Natural killer cell (primary cell): ENCODE measurements around the gene SGCE. TPM values are rescaled to one million over a fixed set of nuclear protein-coding genes. Genes with fewer than 3 reads are reported as not detected.

ENCODE experiments used
- ATAC-seq, 3 donors: fragments of 150-1000 bp in 2 of 3; fragments of 200-7000 bp in 1 of 3; cut with Tn5 transposase; 1 replicate in 1 of 3; 2 replicates in 2 of 3; pipeline ENCODE4 v1.10.0; 2021; ENCODE audit warnings: mild to moderate bottlenecking in 2 of 3, moderate library complexity in 2 of 3
- DNase-seq, 2 donors: peaks; one replicate each; pipeline versions ENCODE4 v3.0.0 to v3.0.0-alpha.2; 2013 to 2021; ENCODE audit warnings: mixed read lengths in 1 of 2
- H3K27ac ChIP-seq: one replicate; pipeline ENCODE4 v1.5.1; 2013; ENCODE audit warnings: mild to moderate bottlenecking, low read length
- H3K27me3 ChIP-seq: one replicate; pipeline ENCODE4 v1.6.1; 2013; ENCODE audit warnings: low read length; ENCODE audit not compliant: control insufficient read depth, insufficient read depth
- H3K36me3 ChIP-seq: one replicate; pipeline ENCODE4 v1.6.1; 2013; ENCODE audit warnings: low read length; ENCODE audit not compliant: control insufficient read depth, insufficient read depth
- H3K4me1 ChIP-seq: one replicate; pipeline ENCODE4 v1.6.1; 2013; ENCODE audit warnings: low read length; ENCODE audit not compliant: control insufficient read depth, insufficient read depth
- H3K4me3 ChIP-seq: one replicate; pipeline ENCODE4 v1.5.1; 2013; ENCODE audit warnings: low read length
- H3K9me3 ChIP-seq: one replicate; pipeline ENCODE4 v1.6.1; 2013; ENCODE audit warnings: low read length; ENCODE audit not compliant: control insufficient read depth, insufficient read depth
- H3K27ac Mint-ChIP-seq, 2 donors: one replicate each; pipeline ENCODE4 v1.8.0; 2022; ENCODE audit warnings: mild to moderate bottlenecking in 2 of 2, mixed read lengths in 2 of 2, moderate library complexity in 1 of 2
- H3K27me3 Mint-ChIP-seq, 2 donors: one replicate each; pipeline ENCODE4 v1.8.0; 2022; ENCODE audit warnings: low read depth in 2 of 2, mixed read lengths in 2 of 2
- H3K36me3 Mint-ChIP-seq: one replicate; pipeline ENCODE4 v1.8.0; 2022; ENCODE audit warnings: mixed read lengths
- H3K4me1 Mint-ChIP-seq, 2 donors: one replicate each; pipeline ENCODE4 v1.8.0; 2022; ENCODE audit warnings: mixed read lengths in 2 of 2
- H3K4me3 Mint-ChIP-seq: one replicate; pipeline ENCODE4 v1.8.0; 2022; ENCODE audit warnings: mild to moderate bottlenecking, moderate library complexity, mixed read lengths
- H3K9me3 Mint-ChIP-seq, 2 donors: one replicate each; pipeline ENCODE4 v1.8.0; 2022; ENCODE audit warnings: mixed read lengths in 2 of 2
- CTCF ChIP-seq: fragments of 200-600 bp; IDR thresholded peaks from one replicate; pipeline ENCODE4 v1.8.0; 2022; ENCODE audit warnings: antibody characterized with exemption
- WGBS: methylation state at CpG from one replicate; pipeline ENCODE4 v1.1.7; 2013; ENCODE audit warnings: missing lambda C conversion rate; ENCODE audit not compliant: insufficient coverage; 5-methylcytosine and 5-hydroxymethylcytosine counted together
- intact Hi-C: fragments of 100-400 bp; cut with micrococcal nuclease; formaldehyde crosslinking; loops from one replicate; pipeline ENCODE4 v1.14.2; 2022
- total RNA-seq, 4 donors: library from RNA; stranded (reverse); fragments of 120-200 nt in 1 of 4; gene quantifications; one replicate each; pipeline versions ENCODE4 v1.2.3 to v1.2.4, GENCODE V29; 2013 to 2022

The SGCE gene
- total RNA-seq, 3 donors from 2014 or later (not counting 1 experiment from before 2014, with no cell fraction given) = 0.20 to 0.65 (median 0.28) TPM

- H3K36me3 Mint-ChIP-seq = no peaks in the 10 kb centered on the region
- no peak overlapping the region for H3K27ac Mint-ChIP-seq
- ATAC-seq (no peak), DNase-seq (no peak)
- H3K4me1 Mint-ChIP-seq = no peaks in the 10 kb centered on the region
- H3K4me1 ChIP-seq = no peaks in the 10 kb centered on the region
- no peak overlapping the region for H3K4me3 ChIP-seq
- no peak overlapping the region for H3K4me3 Mint-ChIP-seq
- no peaks in the 10 kb centered on the region for H3K9me3 Mint-ChIP-seq
- intact Hi-C loops = no loop called here
- H3K9me3 ChIP-seq = no peaks in the 10 kb centered on the region
- peaks cover 7 to 15% of the 10 kb centered on the region in 2 donors for H3K27me3 Mint-ChIP-seq
- H3K36me3 ChIP-seq = no peaks in the 10 kb centered on the region
- WGBS = 92% methylated on average over 1 of the region's 2 CpGs
- H3K27me3 ChIP-seq = no peaks in the 10 kb centered on the region
- no peak for TF ChIP-seq CTCF
- H3K27ac ChIP-seq = no peak overlapping the region
These were observed 22.2 kb downstream of the SGCE start for GRCh38 chr7:94633687-94634086.

GRCh38 chr7:94633014-94633341 is 23.0 kb downstream of the SGCE start:
- Histone ChIP-seq H3K27me3 (no peaks in the 10 kb centered on the region), H3K27ac (no peak overlapping the region), H3K4me3 (no peak overlapping the region), H3K4me1 (no peaks in the 10 kb centered on the region), H3K9me3 (no peaks in the 10 kb centered on the region), H3K36me3 (no peaks in the 10 kb centered on the region)
- WGBS = no CpG with 5 or more reads among the region's 4 CpGs
- intact Hi-C loops = no loop called here
- Mint-ChIP-seq H3K27ac (no peak overlapping the region), H3K36me3 (no peaks in the 10 kb centered on the region), H3K4me1 (no peaks in the 10 kb centered on the region), H3K9me3 (no peaks in the 10 kb centered on the region), H3K4me3 (no peak overlapping the region), H3K27me3 (peaks cover 7 to 15% of the 10 kb centered on the region in 2 donors)
- ATAC-seq (no peak), DNase-seq (no peak)
- TF ChIP-seq CTCF = no peak

- peaks cover 4 to 11% of the 10 kb centered on the region in 2 donors for H3K27me3 Mint-ChIP-seq
- H3K9me3 ChIP-seq = no peaks in the 10 kb centered on the region
- H3K36me3 Mint-ChIP-seq = no peaks in the 10 kb centered on the region
- H3K27me3 ChIP-seq = no peaks in the 10 kb centered on the region
- no peak for ATAC-seq
- no peaks in the 10 kb centered on the region for H3K36me3 ChIP-seq
- DNase-seq = no peak
- no peak for TF ChIP-seq CTCF
- no peaks in the 10 kb centered on the region for H3K4me1 ChIP-seq
- no peak overlapping the region for H3K4me3 ChIP-seq
- no peak overlapping the region for H3K27ac ChIP-seq
- intact Hi-C loops = no loop called here
- no peaks in the 10 kb centered on the region for H3K9me3 Mint-ChIP-seq
- WGBS = 64% methylated on average over 5 of the region's 5 CpGs
- no peak overlapping the region for H3K27ac Mint-ChIP-seq
- H3K4me3 Mint-ChIP-seq = no peak overlapping the region
- H3K4me1 Mint-ChIP-seq = no peaks in the 10 kb centered on the region
These were observed 23.5 kb downstream of the SGCE start for GRCh38 chr7:94632338-94633013.

GRCh38 chr7:94630855-94631254 is 25.1 kb downstream of the SGCE start:
- intact Hi-C loops = no loop called here
- Histone ChIP-seq H3K27me3 (no peaks in the 10 kb centered on the region), H3K27ac (no peak overlapping the region), H3K4me3 (no peak overlapping the region), H3K36me3 (no peaks in the 10 kb centered on the region), H3K9me3 (no peaks in the 10 kb centered on the region), H3K4me1 (no peaks in the 10 kb centered on the region)
- Mint-ChIP-seq H3K27ac (no peak overlapping the region), H3K4me3 (no peak overlapping the region), H3K9me3 (no peaks in the 10 kb centered on the region), H3K4me1 (no peaks in the 10 kb centered on the region), H3K27me3 (peaks cover 0 to 11% of the 10 kb centered on the region in 2 donors), H3K36me3 (no peaks in the 10 kb centered on the region)
- no peak for DNase-seq
- WGBS = 43% methylated on average over 1 of the region's 4 CpGs
- ATAC-seq = no peak
- TF ChIP-seq CTCF = no peak
